ENCODE data around the gene PDZD2.

The PDZD2 gene

GRCh38 chr5:32159328-32160072 lies 520.6 kb downstream of the PDZD2 start:
- Mint-ChIP-seq H3K27me3 (ENCODE audit: low read depth) (no peaks in the 10 kb centered on the region), H3K4me1 (ENCODE audit: low read depth) (peaks cover 11% of the 10 kb centered on the region), H3K9me3 (no peaks in the 10 kb centered on the region), H3K4me3 (no peak overlapping the region), H3K27ac (no peak overlapping the region), H3K36me3 (ENCODE audit: low read depth) (no peaks in the 10 kb centered on the region)

- Mint-ChIP-seq H3K4me3 (no peak overlapping the region), H3K27me3 (ENCODE audit: low read depth) (no peaks in the 10 kb centered on the region), H3K27ac (no peak overlapping the region), H3K4me1 (ENCODE audit: low read depth) (peaks cover 9% of the 10 kb centered on the region), H3K9me3 (no peaks in the 10 kb centered on the region), H3K36me3 (ENCODE audit: low read depth) (no peaks in the 10 kb centered on the region)
Observed at GRCh38 chr5:32160228-32160627, 521.3 kb downstream of the PDZD2 start.
